GM19035 (cell line): ENCODE results near the gene C14orf180.

ENCODE experiments used
- ATAC-seq: cut with Tn5 transposase; IDR thresholded peaks from one replicate; pipeline ENCODE4 v1.9.1; 2021; ENCODE audit not compliant: unreplicated experiment

Gene C14orf180

DNA sequence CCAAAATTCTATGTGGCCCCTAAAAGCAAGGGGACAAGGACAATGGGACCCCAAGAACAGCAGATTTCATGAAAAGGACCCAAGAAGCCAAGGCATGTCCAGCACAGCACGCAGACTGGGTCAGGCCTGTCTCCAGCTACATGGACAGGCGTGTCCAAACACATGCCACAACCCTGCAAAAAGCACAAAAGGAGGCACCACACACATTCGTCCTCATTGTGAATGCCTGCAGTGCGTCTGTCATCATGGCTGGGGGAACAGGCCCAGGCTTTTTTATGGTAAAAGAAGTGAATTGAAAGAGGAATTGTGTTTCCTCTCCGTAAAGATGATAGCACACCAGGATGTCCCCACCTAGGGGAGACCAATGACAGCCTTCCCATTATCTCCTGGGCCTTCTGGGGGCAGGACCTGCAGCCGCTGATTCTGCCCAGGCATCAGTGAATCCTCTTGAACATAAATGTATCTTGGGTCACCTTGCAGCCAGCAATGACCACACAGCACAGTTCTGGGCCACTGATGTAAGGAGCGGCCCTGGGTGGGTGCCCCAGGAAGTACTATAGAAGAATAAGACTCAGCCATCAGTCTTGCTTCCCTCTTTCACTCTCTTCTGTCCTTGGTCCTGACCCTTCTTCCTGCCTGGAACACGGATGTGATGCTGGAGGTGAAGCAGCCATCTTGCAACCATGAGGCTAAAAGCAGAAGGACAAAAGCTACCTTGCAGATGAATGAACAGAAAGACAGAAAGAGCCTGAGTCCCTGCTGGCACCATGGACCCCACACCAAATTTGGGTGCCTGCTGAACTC is 29.8 kb upstream of the C14orf180 start:
- no peak for ATAC-seq

GRCh38 chr14:104550340-104550860 is 29.2 kb upstream of the C14orf180 start:
- no peak for ATAC-seq

DNA sequence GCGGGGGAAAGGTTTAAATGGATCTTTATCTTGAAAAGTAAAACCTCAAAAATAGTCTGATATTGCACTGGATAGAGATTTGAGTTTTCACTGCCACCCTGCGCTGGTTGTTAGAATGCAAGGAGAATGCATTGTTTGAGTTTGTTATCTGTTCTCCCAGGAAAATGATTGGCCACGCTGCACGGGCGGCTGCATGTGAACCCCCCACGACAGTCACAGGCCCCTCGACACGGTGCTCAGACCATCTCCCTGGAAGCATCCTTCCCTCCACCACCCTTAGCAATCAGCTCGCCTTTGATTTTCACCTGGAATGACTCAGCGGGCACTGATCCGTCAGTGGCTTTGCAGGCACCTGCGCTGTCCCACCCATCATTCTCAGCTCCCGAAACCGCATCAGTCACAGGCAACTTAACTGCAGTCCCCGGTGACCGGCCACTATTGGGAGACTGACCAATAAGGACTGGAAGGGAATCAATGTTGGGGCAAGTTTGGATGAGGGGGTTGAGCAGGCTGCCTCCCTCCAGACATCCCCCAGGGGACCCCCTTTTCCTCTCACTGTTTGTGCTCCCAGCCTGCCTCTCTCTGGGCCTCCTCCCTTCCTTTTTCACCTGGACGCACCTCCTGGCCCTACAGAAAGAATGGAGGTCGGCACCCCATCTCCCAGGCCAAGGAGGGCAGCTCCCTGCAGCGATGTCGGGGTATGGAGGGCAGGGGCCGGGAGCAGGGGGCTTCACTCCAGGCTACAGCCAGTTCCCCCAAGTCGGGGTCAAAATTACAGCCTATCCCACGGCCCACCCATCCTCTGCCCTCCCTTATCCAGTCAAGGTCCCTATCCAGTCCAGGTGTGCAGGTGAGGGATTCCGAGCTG is 28.5 kb upstream of the C14orf180 start:
- no peak for ATAC-seq

DNA sequence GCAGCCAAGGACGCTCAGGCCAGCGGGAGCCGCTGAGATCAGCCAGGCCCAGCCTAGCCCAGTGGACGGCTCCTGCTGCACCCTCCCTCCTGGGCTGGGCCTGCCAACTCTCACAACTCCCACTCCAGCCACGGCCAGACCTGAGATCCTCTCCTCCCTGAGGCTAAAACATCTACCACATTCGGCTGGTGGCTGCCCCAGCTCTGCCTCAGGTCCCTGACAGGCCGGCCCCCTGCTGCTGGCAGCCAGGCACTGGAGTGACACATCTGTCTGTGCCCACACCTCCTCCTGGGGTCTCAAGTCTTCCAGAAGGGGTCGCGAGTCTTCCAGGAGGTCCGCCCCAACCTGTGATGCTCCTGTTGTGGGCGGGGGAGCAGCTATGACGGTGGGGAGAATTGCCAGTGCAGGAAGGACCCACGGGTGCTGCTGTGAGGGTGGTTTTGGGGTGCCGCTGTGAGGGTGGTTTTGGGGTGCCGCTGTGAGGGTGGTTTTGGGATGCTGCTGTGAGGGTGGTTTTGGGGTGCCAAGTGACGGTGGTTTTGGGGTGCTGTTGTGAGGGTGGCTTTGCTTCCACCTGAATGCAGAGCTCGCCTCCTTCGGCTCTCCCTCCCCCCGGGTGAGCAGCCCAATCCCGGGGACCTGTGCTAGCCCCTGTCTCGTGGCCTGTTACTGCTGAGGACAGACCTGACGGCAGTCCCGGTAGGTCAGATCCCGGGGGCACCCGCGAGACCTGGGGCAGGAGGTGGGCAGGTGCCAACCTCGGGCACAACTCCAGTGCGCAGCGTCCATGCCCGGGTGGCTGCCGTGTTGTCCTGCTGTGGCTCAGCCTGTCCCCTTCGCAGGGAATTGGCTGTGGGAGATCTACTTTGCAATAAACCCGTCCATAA is 27.5 kb upstream of the C14orf180 start:
- no peak for ATAC-seq

DNA sequence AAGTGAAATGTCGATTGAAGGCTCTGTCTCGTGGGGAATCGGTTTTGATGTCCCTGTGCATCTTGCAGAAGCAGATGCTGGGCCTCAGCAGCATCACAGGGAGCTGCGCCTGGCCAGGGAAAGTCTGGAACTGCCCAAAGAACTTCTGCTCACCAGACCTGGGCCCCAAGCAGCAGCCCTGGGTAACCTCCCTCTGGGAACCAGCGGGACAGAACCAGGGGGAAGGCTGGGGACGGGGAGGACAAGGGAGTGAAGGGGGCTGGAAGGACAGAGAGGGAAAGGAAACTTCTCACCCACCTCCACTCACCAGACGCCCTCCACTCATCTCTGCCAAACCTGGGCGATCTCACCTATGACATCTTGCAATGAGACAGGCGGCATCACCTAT is 26.8 kb upstream of the C14orf180 start:
- ATAC-seq: no peak

GRCh38 chr14:104553166-104554087 is 26.1 kb upstream of the C14orf180 start:
- no peak for ATAC-seq

DNA sequence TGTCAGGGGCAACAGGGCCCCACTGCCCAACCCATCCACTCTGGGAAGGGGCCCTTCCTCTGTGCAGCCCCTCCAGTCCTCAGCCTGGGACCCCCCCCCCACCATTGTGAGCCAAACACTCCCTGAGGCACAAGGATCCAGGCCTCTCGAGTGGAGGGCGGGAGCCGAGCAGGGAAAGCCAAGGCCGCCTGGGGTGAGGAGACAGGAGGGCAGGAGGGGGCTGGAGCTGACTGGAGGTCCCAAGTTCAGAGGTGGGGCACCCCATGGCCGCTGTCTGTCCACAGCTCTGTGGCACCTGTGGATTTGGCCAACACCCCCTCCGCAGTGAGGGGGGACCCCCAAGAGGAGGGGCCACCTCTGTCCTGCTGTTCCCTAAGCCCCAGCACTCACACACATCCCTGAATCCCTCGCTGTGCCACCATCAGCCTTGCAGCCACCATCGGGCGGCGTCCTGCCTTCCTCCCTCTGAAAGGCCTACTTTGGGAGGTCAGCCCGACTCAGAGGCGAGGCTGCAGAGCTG is 25.4 kb upstream of the C14orf180 start:
- no peak for ATAC-seq

GRCh38 chr14:104554608-104555429 is 24.7 kb upstream of the C14orf180 start:
- ATAC-seq: no peak

DNA sequence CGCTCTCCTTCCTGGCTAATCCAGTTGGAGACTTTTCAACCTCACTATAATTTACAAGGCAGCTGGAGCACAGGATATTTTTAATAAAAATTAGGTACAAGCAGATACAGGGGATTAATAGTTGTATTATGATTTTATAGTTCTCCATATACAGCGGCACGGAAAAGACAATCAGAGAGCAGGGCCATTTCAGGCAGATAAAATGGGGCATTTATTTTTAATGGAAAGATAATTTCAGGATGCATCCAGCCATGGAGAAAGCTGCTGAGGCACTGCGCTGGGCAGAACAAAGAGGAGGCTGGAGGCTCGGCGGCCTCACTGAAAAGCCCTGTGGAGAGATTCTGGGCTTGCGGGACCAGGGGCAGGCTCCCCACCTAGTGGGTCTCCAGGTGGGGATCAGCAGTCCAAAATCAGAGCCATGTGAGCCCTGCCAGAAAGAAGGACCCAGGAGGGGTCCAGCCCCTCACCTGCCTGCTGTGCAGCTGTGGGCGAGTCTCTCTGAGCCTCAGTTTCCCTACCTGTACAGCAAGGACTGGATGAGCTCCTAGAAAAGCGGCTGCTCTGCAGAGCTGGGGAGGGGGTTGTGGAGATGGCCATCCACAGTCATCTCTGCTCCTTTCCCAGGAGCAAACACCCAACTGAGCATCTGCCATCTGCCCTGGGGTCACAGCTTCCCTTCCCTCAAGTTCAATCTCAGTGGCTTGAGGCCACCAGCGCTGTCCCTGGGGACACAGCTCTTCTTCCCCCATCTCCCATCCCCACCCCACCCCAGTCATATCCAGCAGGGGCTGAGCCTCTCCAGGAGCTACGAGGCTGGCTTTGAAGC is 23.9 kb upstream of the C14orf180 start:
- ATAC-seq: no peak

GRCh38 chr14:104556256-104557021 is 23.1 kb upstream of the C14orf180 start:
- no peak for ATAC-seq

DNA sequence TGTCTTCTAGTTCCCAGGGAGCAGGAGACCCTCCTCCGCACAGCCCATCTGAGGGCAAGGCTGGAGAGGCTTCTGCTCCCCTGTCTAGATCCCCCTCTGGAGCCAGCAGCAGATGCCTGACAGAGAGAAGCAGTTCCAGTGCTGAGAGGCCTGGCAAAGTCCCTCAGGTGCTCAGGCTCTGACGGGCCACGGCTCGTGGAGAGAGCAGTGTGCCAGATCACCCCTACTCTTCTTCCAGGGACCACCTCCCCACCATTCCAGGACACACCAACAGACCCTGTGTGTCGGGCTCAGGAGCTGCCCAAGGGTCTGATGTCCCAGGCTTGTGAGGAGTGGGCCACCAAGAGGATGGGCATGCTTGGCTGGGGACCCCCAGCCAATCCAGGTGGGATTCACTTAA is 22.5 kb upstream of the C14orf180 start:
- ATAC-seq: no peak

GRCh38 chr14:104557766-104558165 is 21.8 kb upstream of the C14orf180 start:
- ATAC-seq: no peak

GRCh38 chr14:104558231-104559027 is 21.1 kb upstream of the C14orf180 start:
- ATAC-seq: no peak

GRCh38 chr14:104559028-104559803 is 20.3 kb upstream of the C14orf180 start:
- ATAC-seq: no peak

GRCh38 chr14:104559804-104560585 is 19.6 kb upstream of the C14orf180 start:
- ATAC-seq: no peak
